GM12865 (cell line): Measurements from ENCODE around the gene KIF3A.

ENCODE experiments used
- DNase-seq: peaks from one replicate; pipeline ENCODE4 v3.0.0; 2010; ENCODE audit warnings: low read depth
- H3K4me3 ChIP-seq: 2 replicates; pipeline ENCODE4 v1.5.1; 2011; ENCODE audit warnings: mild to moderate bottlenecking, low read depth, low read length, control low read depth
- CTCF ChIP-seq: IDR thresholded peaks from 2 replicates; pipeline ENCODE4 v1.5.1; 2011; ENCODE audit warnings: low read length, control low read depth, low read depth, inconsistent platforms; ENCODE audit not compliant: insufficient read depth; ENCODE audit errors: missing control alignments

The KIF3A gene

GRCh38 chr5:132661231-132662003 is 75.9 kb downstream of the KIF3A start:
- H3K4me3 ChIP-seq, result no peak overlapping the region; the same call in 1 of the 2 replicates
- DNase-seq, result peak; percentile 63
- no peak for TF ChIP-seq CTCF

GRCh38 chr5:132659598-132660493 is 77.5 kb downstream of the KIF3A start:
- H3K4me3 ChIP-seq, result no peak overlapping the region
- no peak for TF ChIP-seq CTCF
- peak; percentile 51 for DNase-seq

GRCh38 chr5:132658381-132659302 is 78.7 kb downstream of the KIF3A start:
- no peak for TF ChIP-seq CTCF
- H3K4me3 ChIP-seq, result no peak overlapping the region
- DNase-seq, result no peak

GRCh38 chr5:132657676-132658380 is 79.5 kb downstream of the KIF3A start, which contains the start of gene IL13:
Gene IL13 (plus strand): TSS chr5:132658173. CDS start chr5:132658187, 14 bp downstream.
- no peak for TF ChIP-seq CTCF
- no peak for DNase-seq
- no peak within 1 kb of the TSS for H3K4me3 ChIP-seq

- H3K4me3 ChIP-seq, result peak overlapping the region; percentile 41
- DNase-seq, result no peak
- no peak for TF ChIP-seq CTCF
Observed at GRCh38 chr5:132656774-132657355, 80.5 kb downstream of the KIF3A start.
